SW480 (cell line): ENCODE measurements around the gene SLC26A6.

ENCODE experiments used
- DNase-seq: peaks from one replicate; pipeline ENCODE4 v3.0.0-alpha.2; 2016; ENCODE audit warnings: low spot score

Gene SLC26A6

GRCh38 chr3:48599077-48599501 is 36.2 kb downstream of the SLC26A6 start:
- no peak for DNase-seq

- DNase-seq, result peak; percentile 26
Measured at GRCh38 chr3:48598323-48599076, 36.8 kb downstream of the SLC26A6 start.

- no peak for DNase-seq
Measured at GRCh38 chr3:48597408-48597800, 37.9 kb downstream of the SLC26A6 start.

GRCh38 chr3:48596676-48597407 is 38.4 kb downstream of the SLC26A6 start:
- DNase-seq, result no peak

GRCh38 chr3:48596157-48596556 is 39.1 kb downstream of the SLC26A6 start:
- peak; percentile 27 for DNase-seq

GRCh38 chr3:48595526-48596121 is 39.6 kb downstream of the SLC26A6 start:
- DNase-seq, result peak; percentile 92

GRCh38 chr3:48595075-48595525 is 40.2 kb downstream of the SLC26A6 start, which contains the start of gene COL7A1:
Gene COL7A1 (minus strand): TSS chr3:48595329. CDS start chr3:48595159, 170 bp downstream.
- DNase-seq, result no peak

- no peak for DNase-seq
Measured at GRCh38 chr3:48594417-48595049, 40.7 kb downstream of the SLC26A6 start.

- no peak for DNase-seq
Measured at GRCh38 chr3:48593337-48593736, 41.9 kb downstream of the SLC26A6 start.

- no peak for DNase-seq
Measured at GRCh38 chr3:48592519-48593087, 42.7 kb downstream of the SLC26A6 start.

GRCh38 chr3:48591886-48592518 is 43.3 kb downstream of the SLC26A6 start:
- no peak for DNase-seq

- no peak for DNase-seq
Measured at GRCh38 chr3:48591436-48591835, 43.8 kb downstream of the SLC26A6 start.

GRCh38 chr3:48588230-48588629 is 47.0 kb downstream of the SLC26A6 start:
- no peak for DNase-seq

- DNase-seq, result no peak
Measured at GRCh38 chr3:48587686-48588085, 47.6 kb downstream of the SLC26A6 start.

GRCh38 chr3:48585411-48585810 is 49.9 kb downstream of the SLC26A6 start:
- DNase-seq, result no peak

- no peak for DNase-seq
Measured at GRCh38 chr3:48584836-48585235, 50.4 kb downstream of the SLC26A6 start.

GRCh38 chr3:48581621-48582481 is 53.4 kb downstream of the SLC26A6 start:
- no peak for DNase-seq

- DNase-seq, result no peak
Measured at GRCh38 chr3:48576647-48577046, 58.6 kb downstream of the SLC26A6 start.
